GM19397 (cell line): ENCODE measurements around the gene FAM151A.

Source experiments
- ATAC-seq: cut with Tn5 transposase; IDR thresholded peaks from one replicate; pipeline ENCODE4 v1.9.1; 2021; ENCODE audit warnings: mild to moderate bottlenecking, moderate library complexity; ENCODE audit not compliant: unreplicated experiment

FAM151A gene

GRCh38 chr1:54623216-54624007 is at the start of gene FAM151A:
Gene FAM151A, minus strand, starts transcription at chr1:54623525. Its CDS starts 130 bp downstream, at chr1:54623395.
- ATAC-seq = no peak

- ATAC-seq = peak; percentile 60
Observed at GRCh38 chr1:54671985-54672608, 48.8 kb upstream of the FAM151A start.

- no peak for ATAC-seq
Observed at GRCh38 chr1:54668567-54668966, 45.2 kb upstream of the FAM151A start.

- no peak for ATAC-seq
Observed at GRCh38 chr1:54667797-54668196, 44.5 kb upstream of the FAM151A start.

- ATAC-seq = no peak
Observed at GRCh38 chr1:54666333-54666732, 43.0 kb upstream of the FAM151A start.

- no peak for ATAC-seq
Observed at GRCh38 chr1:54665852-54666251, 42.5 kb upstream of the FAM151A start.

GRCh38 chr1:54664364-54664763 is 41.0 kb upstream of the FAM151A start:
- ATAC-seq = no peak

GRCh38 chr1:54663725-54664124 is 40.4 kb upstream of the FAM151A start:
- ATAC-seq = no peak

- no peak for ATAC-seq
Observed at GRCh38 chr1:54658164-54658913, 35.0 kb upstream of the FAM151A start.

GRCh38 chr1:54653036-54653435 is 29.7 kb upstream of the FAM151A start:
- no peak for ATAC-seq

GRCh38 chr1:54652168-54652567 is 28.8 kb upstream of the FAM151A start:
- no peak for ATAC-seq

GRCh38 chr1:54651608-54652007 is 28.3 kb upstream of the FAM151A start:
- no peak for ATAC-seq

GRCh38 chr1:54650417-54650816 is 27.1 kb upstream of the FAM151A start:
- no peak for ATAC-seq

- no peak for ATAC-seq
Observed at GRCh38 chr1:54649921-54650320, 26.6 kb upstream of the FAM151A start.

GRCh38 chr1:54649130-54649898 is 26.0 kb upstream of the FAM151A start:
- no peak for ATAC-seq

- ATAC-seq = no peak
Observed at GRCh38 chr1:54645806-54646676, 22.7 kb upstream of the FAM151A start.

GRCh38 chr1:54643736-54644135 is 20.4 kb upstream of the FAM151A start:
- no peak for ATAC-seq

GRCh38 chr1:54640863-54641836 is 17.8 kb upstream of the FAM151A start, which contains the start of gene MROH7:
Gene MROH7, plus strand, starts transcription at chr1:54641786. Its CDS starts 11,141 bp downstream, at chr1:54652927.
- no peak for ATAC-seq

GRCh38 chr1:54640361-54640760 is 17.0 kb upstream of the FAM151A start:
- no peak for ATAC-seq
